H9 (cell line): ENCODE data around the gene PDK4. TPM values are rescaled to one million over a fixed set of nuclear protein-coding genes. Genes with fewer than 3 reads are reported as not detected.

Experiments
- DNase-seq: peaks from one replicate; pipeline ENCODE4 v3.0.0-alpha.2; 2017
- H2AFZ ChIP-seq: one replicate; pipeline ENCODE4 v1.6.1; 2013; ENCODE audit warnings: mild to moderate bottlenecking, low read length, control low read depth, moderate library complexity
- H2AK5ac ChIP-seq: 2 replicates; pipeline ENCODE4 v1.6.1; 2013; ENCODE audit warnings: low read length, control low read depth, mixed read lengths; ENCODE audit not compliant: insufficient read length
- H2BK120ac ChIP-seq: one replicate; pipeline ENCODE4 v1.6.1; 2013; ENCODE audit warnings: low read depth, mild to moderate bottlenecking, low read length, control low read depth, inconsistent platforms; ENCODE audit not compliant: poor library complexity, severe bottlenecking
- H2BK12ac ChIP-seq: 2 replicates; pipeline ENCODE4 v1.6.1; 2013; ENCODE audit warnings: low read length, control low read depth, mixed read lengths, low read depth; ENCODE audit not compliant: insufficient read length
- H2BK15ac ChIP-seq: 2 replicates; pipeline ENCODE4 v1.6.1; 2013; ENCODE audit warnings: low read depth, low read length, control low read depth
- H2BK20ac ChIP-seq: one replicate; pipeline ENCODE4 v1.6.1; 2013; ENCODE audit warnings: low read depth, mild to moderate bottlenecking, low read length, control low read depth, inconsistent platforms; ENCODE audit not compliant: poor library complexity, severe bottlenecking
- H2BK5ac ChIP-seq: 2 replicates; pipeline ENCODE4 v1.6.1; 2013; ENCODE audit warnings: low read length, control low read depth, mixed read lengths; ENCODE audit not compliant: insufficient read length
- H3K14ac ChIP-seq: 2 replicates; pipeline ENCODE4 v1.6.1; 2013; ENCODE audit warnings: low read length, control low read depth; ENCODE audit not compliant: insufficient read depth
- H3K18ac ChIP-seq: 2 replicates; pipeline ENCODE4 v1.6.1; 2013; ENCODE audit warnings: low read depth, mild to moderate bottlenecking, mixed read lengths, low read length, control low read depth; ENCODE audit not compliant: insufficient read length
- H3K23ac ChIP-seq: 2 replicates; pipeline ENCODE4 v1.6.1; 2013; ENCODE audit warnings: low read length, control low read depth, mixed read lengths, low read depth; ENCODE audit not compliant: insufficient read length
- H3K23me2 ChIP-seq: 2 replicates; pipeline ENCODE4 v1.6.1; 2013; ENCODE audit warnings: low read depth, mild to moderate bottlenecking, mixed read lengths, low read length, control low read depth; ENCODE audit not compliant: insufficient read length, poor library complexity, severe bottlenecking
- H3K27ac ChIP-seq: 2 replicates; pipeline ENCODE4 v1.5.1; 2013; ENCODE audit warnings: low read length, control low read depth, mixed read lengths, low read depth; ENCODE audit not compliant: insufficient read length
- H3K27me3 ChIP-seq: 2 replicates; pipeline ENCODE4 v1.6.1; 2013; ENCODE audit warnings: low read length, control low read depth, inconsistent platforms; ENCODE audit not compliant: insufficient read depth
- H3K4ac ChIP-seq: 2 replicates; pipeline ENCODE4 v1.6.1; 2013; ENCODE audit warnings: low read depth, mild to moderate bottlenecking, control low read depth, inconsistent platforms, low read length, moderate library complexity
- H3K4me1 ChIP-seq: 2 replicates; pipeline ENCODE4 v1.6.1; 2013; ENCODE audit warnings: low read length, control low read depth, inconsistent platforms; ENCODE audit not compliant: insufficient read depth
- H3K4me2 ChIP-seq: 2 replicates; pipeline ENCODE4 v1.6.1; 2013; ENCODE audit warnings: low read length, control low read depth, mixed read lengths; ENCODE audit not compliant: insufficient read length, insufficient read depth
- H3K56ac ChIP-seq: 2 replicates; pipeline ENCODE4 v1.6.1; 2013; ENCODE audit warnings: low read depth, mild to moderate bottlenecking, mixed read lengths, low read length, control low read depth; ENCODE audit not compliant: insufficient read length
- H3K79me1 ChIP-seq: 2 replicates; pipeline ENCODE4 v1.6.1; 2013; ENCODE audit warnings: low read depth, mild to moderate bottlenecking, moderate library complexity, low read length, control low read depth, inconsistent platforms; ENCODE audit not compliant: insufficient read depth, poor library complexity, severe bottlenecking
- H3K79me2 ChIP-seq: 2 replicates; pipeline ENCODE4 v1.6.1; 2013; ENCODE audit warnings: low read length, control low read depth, inconsistent platforms; ENCODE audit not compliant: insufficient read depth
- H3K9ac ChIP-seq: 2 replicates; pipeline ENCODE4 v1.6.1; 2013; ENCODE audit warnings: low read length, control low read depth, mixed read lengths; ENCODE audit not compliant: insufficient read length; ENCODE audit errors: extremely low read depth
- H3K9me3 ChIP-seq: one replicate; pipeline ENCODE4 v1.6.1; 2013; ENCODE audit warnings: low read depth, low read length, inconsistent platforms; ENCODE audit not compliant: control insufficient read depth
- H3T11ph ChIP-seq: one replicate; pipeline ENCODE4 v1.6.1; 2013; ENCODE audit warnings: mild to moderate bottlenecking, low read length, control low read depth, inconsistent platforms
- H4K20me1 ChIP-seq: one replicate; pipeline ENCODE4 v1.6.1; 2013; ENCODE audit not compliant: control insufficient read depth, insufficient read length, insufficient read depth
- H4K5ac ChIP-seq: 2 replicates; pipeline ENCODE4 v1.6.1; 2013; ENCODE audit warnings: low read depth, mild to moderate bottlenecking, mixed read lengths, low read length, control low read depth; ENCODE audit not compliant: insufficient read length
- H4K8ac ChIP-seq: replicated peaks from 2 replicates; pipeline ENCODE4 v1.6.1; 2013; ENCODE audit warnings: low read length, control low read depth, mixed read lengths, low read depth; ENCODE audit not compliant: insufficient read length
- H4K91ac ChIP-seq: 2 replicates; pipeline ENCODE4 v1.6.1; 2013; ENCODE audit warnings: low read depth, mild to moderate bottlenecking, moderate library complexity, mixed read lengths, low read length, control low read depth; ENCODE audit not compliant: insufficient read length
- H3K27ac Mint-ChIP-seq, 3 experiments: 2 replicates in 2 of 3; 3 replicates in 1 of 3; pipeline ENCODE4 v1.8.0; 2020 to 2021; ENCODE audit warnings: mixed read lengths in 3 of 3, mild to moderate bottlenecking in 1 of 3, moderate library complexity in 1 of 3
- H3K27me3 Mint-ChIP-seq: 2 replicates; pipeline ENCODE4 v1.8.0; 2021; ENCODE audit warnings: low read depth, mild to moderate bottlenecking, moderate library complexity, mixed read lengths
- H3K36me3 Mint-ChIP-seq, 3 experiments: 2 replicates in 2 of 3; 3 replicates in 1 of 3; pipeline ENCODE4 v1.8.0; 2020 to 2021; ENCODE audit warnings: low read depth in 3 of 3, mixed read lengths in 3 of 3; ENCODE audit not compliant: insufficient read depth in 1 of 3
- H3K4me1 Mint-ChIP-seq, 2 experiments: 2 replicates each; pipeline ENCODE4 v1.8.0; 2020; ENCODE audit warnings: mixed read lengths in 2 of 2
- H3K4me3 Mint-ChIP-seq, 2 experiments: 2 replicates in 1 of 2; 3 replicates in 1 of 2; pipeline ENCODE4 v1.8.0; 2020 to 2021; ENCODE audit warnings: mild to moderate bottlenecking in 2 of 2, mixed read lengths in 2 of 2, moderate library complexity in 1 of 2
- H3K9me3 Mint-ChIP-seq, 2 experiments: 2 replicates in 1 of 2; 3 replicates in 1 of 2; pipeline ENCODE4 v1.8.0; 2020; ENCODE audit warnings: mild to moderate bottlenecking in 2 of 2, mixed read lengths in 2 of 2, moderate library complexity in 1 of 2
- CTCF ChIP-seq: fragments of 200-600 bp; sonication (generic); conservative IDR thresholded peaks from 3 replicates; pipeline ENCODE4 v1.8.0; 2021; ENCODE audit warnings: antibody characterized with exemption, mild to moderate bottlenecking
- WGBS: extraction: QIAGEN DNeasy Blood & Tissue Kit; methylation state at CpG from one replicate; pipeline ENCODE4 v1.1.7; 2013; ENCODE audit warnings: missing lambda C conversion rate, low lambda C conversion rate, mixed read lengths; ENCODE audit not compliant: insufficient read length; ENCODE audit errors: extremely low coverage; 5-methylcytosine and 5-hydroxymethylcytosine counted together
- total RNA-seq: library from RNA; stranded (reverse); gene quantifications from 2 replicates; pipeline ENCODE4 v1.2.1, GENCODE V29; 2021

Gene PDK4
- total RNA-seq, 1 experiment from 2014 or later, result not detected

- Histone ChIP-seq H3K23me2 (no peaks in the 10 kb centered on the region), H4K5ac (no peak overlapping the region), H3K18ac (no peak overlapping the region), H3K9ac (no peak overlapping the region), H3K14ac (no peak overlapping the region), H2BK120ac (no peak overlapping the region), H2AFZ (no peak overlapping the region), H2BK20ac (no peak overlapping the region), H4K20me1 (no peaks in the 10 kb centered on the region), H3K4ac (no peak overlapping the region), H3K4me2 (no peak overlapping the region), H3K23ac (no peak overlapping the region), H3K4me1 (no peaks in the 10 kb centered on the region), H3K27me3 (no peaks in the 10 kb centered on the region), H3K56ac (no peak overlapping the region), H2BK15ac (no peak overlapping the region), H3K79me2 (no peaks in the 10 kb centered on the region), H4K8ac (no peak overlapping the region), H2AK5ac (no peak overlapping the region), H3K27ac (no peak overlapping the region), H3T11ph (no peak overlapping the region), H4K91ac (no peak overlapping the region), H2BK12ac (no peak overlapping the region), H3K79me1 (no peaks in the 10 kb centered on the region), H3K9me3 (no peaks in the 10 kb centered on the region), H2BK5ac (no peak overlapping the region)
- Mint-ChIP-seq H3K4me3 (no peak overlapping the region), H3K4me1 (no peaks in the 10 kb centered on the region), H3K27ac (no peak overlapping the region), H3K36me3 (no peaks in the 10 kb centered on the region), H3K27me3 (peaks cover 8% of the 10 kb centered on the region), H3K9me3 (no peaks in the 10 kb centered on the region)
- TF ChIP-seq CTCF, result no peak
- DNase-seq, result no peak
- no CpG with 5 or more reads among the region's 5 CpGs for WGBS
These were observed 45.9 kb upstream of the PDK4 start for GRCh38 chr7:95642173-95642572.
